ENCODE results near the gene AMDHD2. TPM values are rescaled to one million over a fixed set of nuclear protein-coding genes. Genes with fewer than 3 reads are reported as not detected.
A peak's percentile ranks its signal among the peaks of the same experiment; 100 is the strongest.

The AMDHD2 gene
- total and polyA plus RNA-seq, 2 of the 13 experiments (the other 11 are each of a cell fraction or from before 2014, with no cell fraction given), result 33.5 to 39.1 TPM

GRCh38 chr16:2484898-2485508, 35.2 kb upstream of the AMDHD2 start (continued):
- no peak for TF ChIP-seq ZNF274 (CRISPR knock-in tag; IDR thresholded peaks at IDR 0.05)
- peak; percentile 79 for TF ChIP-seq ZNF350 (CRISPR knock-in tag; IDR thresholded peaks at IDR 0.05; ENCODE audit: borderline replicate concordance, low read depth)
- TF ChIP-seq MTF2 (CRISPR knock-in tag; IDR thresholded peaks at IDR 0.05; ENCODE audit: borderline replicate concordance), result no peak
- no peak for TF ChIP-seq ZUFSP (CRISPR knock-in tag; IDR thresholded peaks at IDR 0.05; ENCODE audit: borderline replicate concordance)
- no peak for TF ChIP-seq MZF1 (CRISPR knock-in tag; IDR thresholded peaks at IDR 0.05; ENCODE audit: borderline replicate concordance)
- peak; percentile 36; the same call in 1 of the 2 replicates for TF ChIP-seq ARID2 (CRISPR knock-in tag; IDR thresholded peaks at IDR 0.05; ENCODE audit: borderline replicate concordance)
- no peak for TF ChIP-seq ELK4 (CRISPR knock-in tag; IDR thresholded peaks at IDR 0.05; ENCODE audit: borderline replicate concordance)
- no peak for TF ChIP-seq ZNF329 (CRISPR knock-in tag; IDR thresholded peaks at IDR 0.05; ENCODE audit: low read depth)
- no peak for TF ChIP-seq GRHL1 (CRISPR knock-in tag; conservative IDR thresholded peaks at IDR 0.05)
- no peak for TF ChIP-seq NFYB (CRISPR knock-in tag; IDR thresholded peaks at IDR 0.05)
- no peak for TF ChIP-seq JDP2 (CRISPR knock-in tag; IDR thresholded peaks at IDR 0.05; ENCODE audit: borderline replicate concordance)
- no peak for TF ChIP-seq ZNF468 (CRISPR knock-in tag; IDR thresholded peaks at IDR 0.05)
- TF ChIP-seq HIVEP1 (CRISPR knock-in tag; IDR thresholded peaks at IDR 0.05), result peak; percentile 90
- no peak for TF ChIP-seq TMF1 (CRISPR knock-in tag; IDR thresholded peaks at IDR 0.05; ENCODE audit: low read depth)
- peak; percentile 89 for TF ChIP-seq ZNF501 (CRISPR knock-in tag; IDR thresholded peaks at IDR 0.05)
- no peak for TF ChIP-seq NONO (IDR thresholded peaks at IDR 0.05)
- peak; percentile 92 for TF ChIP-seq NONO (CRISPR knock-in tag; conservative IDR thresholded peaks at IDR 0.05)
- TF ChIP-seq ZNF572 (CRISPR knock-in tag; IDR thresholded peaks at IDR 0.05), result peak; percentile 74; the same call in 1 of the 2 replicates
- TF ChIP-seq ZNF552 (CRISPR knock-in tag; IDR thresholded peaks at IDR 0.05; ENCODE audit: borderline replicate concordance), result no peak
- peak; percentile 88 for TF ChIP-seq HNF4A (CRISPR knock-in tag; IDR thresholded peaks at IDR 0.05)
- TF ChIP-seq RARA (CRISPR knock-in tag; IDR thresholded peaks at IDR 0.05), result peak; percentile 90
- TF ChIP-seq THAP7 (CRISPR knock-in tag; IDR thresholded peaks at IDR 0.05), result no peak
- no peak; the same call in 1 of the 2 replicates for TF ChIP-seq ZBTB26 (CRISPR knock-in tag; IDR thresholded peaks at IDR 0.05; ENCODE audit: borderline replicate concordance)
- TF ChIP-seq CREM (IDR thresholded peaks at IDR 0.05), result peak; percentile 69
- no peak for TF ChIP-seq CREM (CRISPR knock-in tag; IDR thresholded peaks at IDR 0.05)
